Natural killer cell (primary cell): ENCODE data around the gene TPGS1. TPM values are rescaled to one million over a fixed set of nuclear protein-coding genes. Genes with fewer than 3 reads are reported as not detected.

Source experiments
- ATAC-seq, 3 donors: fragments of 150-1000 bp in 2 of 3; fragments of 200-7000 bp in 1 of 3; cut with Tn5 transposase; 1 replicate in 1 of 3; 2 replicates in 2 of 3; pipeline ENCODE4 v1.10.0; 2021; ENCODE audit warnings: mild to moderate bottlenecking in 2 of 3, moderate library complexity in 2 of 3
- DNase-seq, 2 donors: peaks; one replicate each; pipeline versions ENCODE4 v3.0.0 to v3.0.0-alpha.2; 2013 to 2021; ENCODE audit warnings: mixed read lengths in 1 of 2
- H3K27ac ChIP-seq: one replicate; pipeline ENCODE4 v1.5.1; 2013; ENCODE audit warnings: mild to moderate bottlenecking, low read length
- H3K27me3 ChIP-seq: one replicate; pipeline ENCODE4 v1.6.1; 2013; ENCODE audit warnings: low read length; ENCODE audit not compliant: control insufficient read depth, insufficient read depth
- H3K36me3 ChIP-seq: one replicate; pipeline ENCODE4 v1.6.1; 2013; ENCODE audit warnings: low read length; ENCODE audit not compliant: control insufficient read depth, insufficient read depth
- H3K4me1 ChIP-seq: one replicate; pipeline ENCODE4 v1.6.1; 2013; ENCODE audit warnings: low read length; ENCODE audit not compliant: control insufficient read depth, insufficient read depth
- H3K4me3 ChIP-seq: one replicate; pipeline ENCODE4 v1.5.1; 2013; ENCODE audit warnings: low read length
- H3K9me3 ChIP-seq: one replicate; pipeline ENCODE4 v1.6.1; 2013; ENCODE audit warnings: low read length; ENCODE audit not compliant: control insufficient read depth, insufficient read depth
- H3K27ac Mint-ChIP-seq, 2 donors: one replicate each; pipeline ENCODE4 v1.8.0; 2022; ENCODE audit warnings: mild to moderate bottlenecking in 2 of 2, mixed read lengths in 2 of 2, moderate library complexity in 1 of 2
- H3K27me3 Mint-ChIP-seq, 2 donors: one replicate each; pipeline ENCODE4 v1.8.0; 2022; ENCODE audit warnings: low read depth in 2 of 2, mixed read lengths in 2 of 2
- H3K36me3 Mint-ChIP-seq: one replicate; pipeline ENCODE4 v1.8.0; 2022; ENCODE audit warnings: mixed read lengths
- H3K4me1 Mint-ChIP-seq, 2 donors: one replicate each; pipeline ENCODE4 v1.8.0; 2022; ENCODE audit warnings: mixed read lengths in 2 of 2
- H3K4me3 Mint-ChIP-seq: one replicate; pipeline ENCODE4 v1.8.0; 2022; ENCODE audit warnings: mild to moderate bottlenecking, moderate library complexity, mixed read lengths
- H3K9me3 Mint-ChIP-seq, 2 donors: one replicate each; pipeline ENCODE4 v1.8.0; 2022; ENCODE audit warnings: mixed read lengths in 2 of 2
- CTCF ChIP-seq: fragments of 200-600 bp; IDR thresholded peaks from one replicate; pipeline ENCODE4 v1.8.0; 2022; ENCODE audit warnings: antibody characterized with exemption
- WGBS: methylation state at CpG from one replicate; pipeline ENCODE4 v1.1.7; 2013; ENCODE audit warnings: missing lambda C conversion rate; ENCODE audit not compliant: insufficient coverage; 5-methylcytosine and 5-hydroxymethylcytosine counted together
- intact Hi-C: fragments of 100-400 bp; cut with micrococcal nuclease; formaldehyde crosslinking; loops from one replicate; pipeline ENCODE4 v1.14.2; 2022
- total RNA-seq, 4 donors: library from RNA; stranded (reverse); fragments of 120-200 nt in 1 of 4; gene quantifications; one replicate each; pipeline versions ENCODE4 v1.2.3 to v1.2.4, GENCODE V29; 2013 to 2022

TPGS1 gene
- total RNA-seq, 3 donors from 2014 or later (not counting 1 experiment from before 2014, with no cell fraction given), result 18.7 to 20.6 (median 18.9) TPM

- H3K27me3 Mint-ChIP-seq, result no peaks in the 10 kb centered on the region
- no peaks in the 10 kb centered on the region for H3K9me3 Mint-ChIP-seq
- peaks cover 8% of the 10 kb centered on the region for H3K4me1 ChIP-seq
- H3K9me3 ChIP-seq, result no peaks in the 10 kb centered on the region
- intact Hi-C loops, result no loop called here
- ATAC-seq, result no peak
- no peak overlapping the region for H3K4me3 ChIP-seq
- H3K4me1 Mint-ChIP-seq, result peaks cover 0 to 6% of the 10 kb centered on the region in 2 donors
- H3K36me3 Mint-ChIP-seq, result no peaks in the 10 kb centered on the region
- no peak overlapping the region for H3K27ac Mint-ChIP-seq
- TF ChIP-seq CTCF, result no peak
- no peaks in the 10 kb centered on the region for H3K36me3 ChIP-seq
- WGBS, result 81% methylated on average over 13 of the region's 13 CpGs
- H3K4me3 Mint-ChIP-seq, result no peak overlapping the region
- DNase-seq, result no peak
- H3K27me3 ChIP-seq, result no peaks in the 10 kb centered on the region
- no peak overlapping the region for H3K27ac ChIP-seq
Observed at GRCh38 chr19:525857-526419, 18.6 kb downstream of the TPGS1 start.

GRCh38 chr19:530134-531008 is 23.1 kb downstream of the TPGS1 start:
- no peak for TF ChIP-seq CTCF
- 72% methylated on average over 38 of the region's 38 CpGs for WGBS

GRCh38 chr19:531009-531752 is 23.9 kb downstream of the TPGS1 start:
- under 1% methylated on average over 103 of the region's 103 CpGs for WGBS

More at GRCh38 chr19:530134-531008, 23.1 kb downstream of the TPGS1 start:
- no peaks in the 10 kb centered on the region for H3K27me3 Mint-ChIP-seq
- no peak for ATAC-seq
- peaks cover 12 to 20% of the 10 kb centered on the region in 2 donors for H3K4me1 Mint-ChIP-seq
- H3K4me1 ChIP-seq, result peaks cover 35% of the 10 kb centered on the region
- peak overlapping the region; percentile 54 to 69 for H3K27ac Mint-ChIP-seq
- H3K36me3 ChIP-seq, result no peaks in the 10 kb centered on the region
- H3K4me3 ChIP-seq, result peak overlapping the region; percentile 78
- no peaks in the 10 kb centered on the region for H3K27me3 ChIP-seq
- no peaks in the 10 kb centered on the region for H3K36me3 Mint-ChIP-seq
- no peaks in the 10 kb centered on the region for H3K9me3 Mint-ChIP-seq
- DNase-seq, result no peak
- no peaks in the 10 kb centered on the region for H3K9me3 ChIP-seq
- peak overlapping the region; percentile 83 for H3K4me3 Mint-ChIP-seq
- peak overlapping the region; percentile 79 for H3K27ac ChIP-seq
- intact Hi-C loops, result loop anchor here (5.0 kb wide), 1 partner anchor 42 kb away; the partner anchor contains the start of gene BSG

More at GRCh38 chr19:531009-531752, 23.9 kb downstream of the TPGS1 start:
- Histone ChIP-seq H3K27ac (peak overlapping the region; percentile 79), H3K4me1 (peaks cover 36% of the 10 kb centered on the region), H3K9me3 (no peaks in the 10 kb centered on the region), H3K36me3 (peaks cover 6% of the 10 kb centered on the region), H3K4me3 (peak overlapping the region; percentile 78), H3K27me3 (no peaks in the 10 kb centered on the region)
- Mint-ChIP-seq H3K9me3 (no peaks in the 10 kb centered on the region), H3K36me3 (no peaks in the 10 kb centered on the region), H3K4me1 (peaks cover 12 to 18% of the 10 kb centered on the region in 2 donors), H3K27me3 (no peaks in the 10 kb centered on the region), H3K27ac (peak overlapping the region; percentile 54 to 89), H3K4me3 (peak overlapping the region; percentile 83)
- DNase-seq, result peak; percentile 95 to 98
- intact Hi-C loops, result loop anchor here (5.0 kb wide), 1 partner anchor 41 kb away; the partner anchor contains the start of gene BSG
- ATAC-seq, result peak; percentile 73 to 87 (median 77)
- TF ChIP-seq CTCF, result no peak
